GM21381 (cell line): Measurements from ENCODE around the gene BHLHE23.

Experiments
- ATAC-seq: cut with Tn5 transposase; IDR thresholded peaks from one replicate; pipeline ENCODE4 v1.9.1; 2021; ENCODE audit warnings: mild to moderate bottlenecking, moderate library complexity; ENCODE audit not compliant: unreplicated experiment

Gene BHLHE23

DNA sequence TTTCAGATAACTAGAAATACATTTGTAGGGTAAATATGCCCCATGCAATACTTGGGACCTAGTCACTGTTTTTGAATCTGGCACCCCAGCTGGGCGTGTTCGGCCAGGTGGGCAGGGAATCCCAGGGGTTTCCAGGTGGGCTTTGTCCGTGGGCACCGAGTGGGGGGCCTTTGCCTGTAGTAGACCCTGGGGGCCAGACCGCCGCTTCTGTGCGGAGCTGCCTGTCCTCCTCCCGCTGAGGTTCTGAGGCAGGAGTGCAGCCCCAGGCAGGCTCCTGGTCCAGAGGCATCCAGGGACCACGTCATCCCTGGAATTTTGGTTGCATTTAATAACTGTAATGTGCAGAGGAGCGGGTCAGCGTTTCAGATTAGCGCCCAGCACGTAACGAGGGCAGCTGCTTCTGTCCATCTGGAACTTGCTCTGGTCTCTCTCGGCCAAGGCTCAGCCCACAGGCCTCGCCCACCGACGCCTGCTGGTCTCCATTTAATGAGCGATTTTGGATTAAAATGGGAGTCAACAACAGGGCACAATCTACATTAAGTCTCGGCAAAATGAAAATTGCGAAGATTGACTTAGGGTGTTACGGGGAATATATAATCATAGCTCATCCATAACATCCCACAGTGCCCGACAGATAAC lies 12.8 kb downstream of the BHLHE23 start:
- ATAC-seq = no peak

DNA sequence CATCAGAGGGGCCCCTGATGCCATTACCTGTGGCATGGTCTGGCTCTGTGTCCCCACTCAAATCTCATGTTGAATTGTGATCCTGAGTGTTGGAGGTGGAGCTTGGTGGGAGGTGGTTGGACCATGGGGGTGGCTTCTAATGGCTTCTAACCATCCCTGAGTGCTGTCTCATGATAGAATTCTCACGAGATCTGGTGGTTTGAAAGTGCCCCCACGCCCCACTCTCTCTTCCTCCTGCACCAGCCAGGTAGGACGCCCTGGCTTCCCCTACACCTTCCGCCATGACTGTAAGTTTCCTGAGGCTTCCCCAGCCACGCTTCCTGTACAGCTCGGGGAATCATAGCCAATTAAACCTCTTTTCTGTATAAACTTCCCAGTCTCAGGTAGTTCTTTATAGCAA lies 14.9 kb downstream of the BHLHE23 start:
- ATAC-seq = no peak

DNA sequence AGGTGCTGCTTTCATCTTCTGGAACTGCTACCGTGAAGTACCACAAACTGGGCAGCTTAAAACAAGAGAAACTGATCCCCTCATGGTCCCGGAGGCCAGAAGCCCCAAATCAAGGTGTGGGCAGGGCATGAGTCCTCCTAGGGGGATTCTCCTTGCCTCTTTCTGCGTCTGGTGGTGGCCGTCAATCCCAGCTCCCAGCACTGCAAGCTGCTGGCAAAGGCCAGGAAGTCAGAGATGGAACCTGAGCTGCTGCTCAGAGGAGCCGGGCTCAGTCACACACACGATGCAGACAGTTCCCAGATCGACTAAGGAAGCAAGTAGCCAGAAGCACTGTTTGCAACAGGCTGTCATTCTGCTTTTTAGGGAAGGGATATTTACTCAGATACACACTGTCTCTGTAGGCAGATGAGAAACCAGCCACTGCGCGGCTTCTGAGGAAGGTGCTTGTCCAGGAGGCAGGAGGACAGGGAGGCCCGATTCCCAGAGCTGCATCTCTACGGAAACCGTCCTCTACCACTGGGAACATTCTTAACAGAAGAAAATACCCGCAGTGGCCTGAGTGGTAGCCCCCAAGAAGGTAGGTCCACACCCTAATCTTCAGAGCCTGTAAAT lies 15.5 kb downstream of the BHLHE23 start:
- ATAC-seq = no peak

DNA sequence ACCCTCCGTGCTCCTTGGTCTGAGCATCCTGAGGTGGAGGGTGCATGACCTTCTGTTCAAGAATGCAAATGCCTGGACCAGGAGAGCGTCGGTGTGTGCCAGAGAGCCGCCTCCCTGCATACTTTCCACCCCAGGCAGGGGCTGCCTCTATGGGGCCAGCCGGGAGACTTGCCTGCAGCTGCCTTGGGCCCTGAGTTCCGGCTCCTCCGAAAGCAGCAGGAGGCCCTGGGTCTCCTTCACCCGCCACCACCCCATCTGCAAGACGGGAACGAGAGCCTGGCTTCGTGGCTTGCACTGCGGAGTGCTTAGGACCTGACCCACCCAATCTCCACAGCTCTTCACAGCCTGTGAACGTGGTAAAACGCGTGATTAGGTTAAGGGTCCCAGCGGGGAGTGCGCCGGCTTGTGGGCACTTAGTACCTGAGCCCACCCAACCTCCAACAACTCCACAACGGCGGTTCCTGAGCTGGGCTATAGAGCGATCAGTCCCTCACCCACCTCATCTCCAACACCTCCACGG lies 16.4 kb downstream of the BHLHE23 start:
- ATAC-seq = no peak

DNA sequence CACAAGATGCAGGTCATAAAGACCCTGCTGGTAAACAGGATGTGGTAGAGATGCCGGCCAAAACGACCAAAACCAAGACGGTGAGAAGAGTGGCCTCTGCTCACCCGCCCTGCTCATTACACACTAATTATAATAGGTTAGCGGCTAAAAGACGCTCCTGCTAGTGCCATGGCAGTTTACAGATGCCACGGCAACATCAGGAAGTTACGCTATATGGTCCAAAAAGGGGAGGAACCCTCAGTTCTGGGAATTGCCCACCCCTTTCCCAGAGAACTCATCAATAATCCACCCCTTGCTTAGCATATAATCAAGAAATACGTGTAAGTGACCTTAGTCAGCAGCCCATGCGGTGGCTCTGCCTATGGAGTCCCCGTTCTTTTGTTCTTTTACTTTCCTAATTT lies 17.6 kb downstream of the BHLHE23 start:
- ATAC-seq = no peak

DNA sequence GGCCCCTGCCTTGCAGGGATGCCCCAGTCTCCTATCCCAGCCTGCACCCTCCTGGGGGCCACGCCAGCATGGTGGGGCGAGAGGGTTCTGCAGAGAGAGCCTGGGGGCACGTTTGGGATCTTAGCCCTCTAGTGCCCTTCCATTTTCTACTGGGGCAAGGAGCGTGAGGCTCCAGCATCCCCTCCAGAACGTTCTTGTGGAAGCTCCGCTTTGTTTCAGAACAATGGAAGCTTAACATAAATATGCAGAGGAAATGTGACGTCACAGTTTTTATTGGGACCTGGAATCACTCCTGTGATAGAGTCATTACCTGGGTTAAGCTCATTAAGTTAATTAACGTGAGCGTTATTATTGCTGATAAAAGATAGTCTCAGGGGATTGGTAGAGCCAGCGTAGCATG lies 19.6 kb downstream of the BHLHE23 start:
- ATAC-seq = no peak

DNA sequence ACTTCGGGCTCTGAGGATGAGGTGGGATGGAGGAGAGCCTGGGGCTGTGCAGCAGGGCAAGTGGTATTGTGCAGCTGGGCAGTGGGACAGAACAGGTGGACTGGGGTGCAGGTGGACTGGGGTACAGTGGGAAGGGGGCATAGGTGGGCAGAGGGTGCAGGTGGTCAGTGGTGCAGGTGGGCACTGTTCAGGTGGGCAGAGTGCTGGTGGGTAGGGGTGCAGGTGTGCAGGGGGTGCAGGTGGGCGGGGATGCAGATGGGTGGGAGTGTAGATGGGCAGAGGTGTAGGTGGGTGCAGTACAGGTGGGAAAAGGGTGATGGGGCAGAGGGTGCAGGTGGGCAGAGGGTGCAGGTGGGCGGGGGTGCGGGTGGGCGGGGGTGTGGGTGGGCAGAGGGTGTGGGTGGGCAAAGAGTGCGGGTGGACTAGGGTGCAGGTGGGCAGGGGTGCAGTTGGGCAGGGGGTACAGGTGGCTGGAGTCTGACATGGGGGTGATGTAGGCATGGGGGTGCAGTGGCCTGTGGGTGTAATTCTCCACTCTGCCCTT lies 20.4 kb downstream of the BHLHE23 start:
- no peak for ATAC-seq

DNA sequence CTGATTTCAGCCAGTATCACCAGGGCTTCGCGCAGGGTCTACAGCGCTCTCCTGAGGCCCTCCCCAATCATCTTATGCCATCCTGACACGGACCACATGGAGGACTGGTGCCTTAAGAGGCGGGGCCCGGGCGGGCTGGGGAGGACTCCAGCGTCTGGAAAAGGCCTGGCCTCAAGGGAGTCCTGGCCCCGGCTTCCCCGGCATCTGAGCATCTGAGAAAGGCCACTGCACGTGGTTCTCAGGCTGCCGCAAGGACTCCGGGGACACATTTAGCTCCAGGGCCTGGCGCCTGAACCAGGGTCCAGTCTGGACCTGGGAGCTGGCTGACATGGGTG lies 21.4 kb downstream of the BHLHE23 start:
- no peak for ATAC-seq

DNA sequence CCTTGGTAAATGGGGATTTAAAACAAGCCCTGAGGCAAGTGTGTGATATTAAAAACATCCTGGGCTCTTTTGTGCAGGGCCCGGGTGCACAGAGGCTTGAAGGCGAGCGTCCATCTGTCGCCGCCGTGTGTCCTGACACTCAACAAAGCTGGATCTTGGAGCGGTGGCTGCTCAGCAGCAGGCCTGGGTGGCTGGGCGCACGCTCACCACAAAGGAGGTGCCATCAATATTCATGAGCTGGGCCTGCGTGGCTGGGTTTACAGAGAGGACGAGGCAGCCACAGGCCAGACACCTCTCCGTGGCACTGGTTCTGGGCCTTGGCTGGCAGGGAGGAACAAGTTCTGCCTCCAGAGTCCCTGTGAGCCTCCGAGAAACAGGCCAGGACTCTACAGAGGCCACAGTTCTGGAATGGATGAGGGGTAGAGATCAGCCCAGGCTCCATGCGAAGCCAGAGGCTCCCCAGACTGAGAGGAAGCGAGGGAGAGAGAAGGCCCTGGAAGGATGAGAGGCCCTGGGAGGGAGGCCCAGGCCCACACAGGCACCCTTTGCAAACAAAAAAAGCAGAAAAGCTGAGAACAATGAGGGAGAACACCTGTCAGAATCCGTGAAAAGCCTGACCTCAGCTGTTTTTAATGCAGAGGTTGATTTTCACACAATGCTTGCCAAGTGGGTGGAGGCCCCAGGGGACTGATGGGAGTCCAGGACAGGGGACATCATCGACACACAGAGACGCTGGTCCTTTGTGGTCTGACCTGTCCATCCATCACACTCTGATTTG lies 21.9 kb downstream of the BHLHE23 start:
- ATAC-seq = no peak

DNA sequence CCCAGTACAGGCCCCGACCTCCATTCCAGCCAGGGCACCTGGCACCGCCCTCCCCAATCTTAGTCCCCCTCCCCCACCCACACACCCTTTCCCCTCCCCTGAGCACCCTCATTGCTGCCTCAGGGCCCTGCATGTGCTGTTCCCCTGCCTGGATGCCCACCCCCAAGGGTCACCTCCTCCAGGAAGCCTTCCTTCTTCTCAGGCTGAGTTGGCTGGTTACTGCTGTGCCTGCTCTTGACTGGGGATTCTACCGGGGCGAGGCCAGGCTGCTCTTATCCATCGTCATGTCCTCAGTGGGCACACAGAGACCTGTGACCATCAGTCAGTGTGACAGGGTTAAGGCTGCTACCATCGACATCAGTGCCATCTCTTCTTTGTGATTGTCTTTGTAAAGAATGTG lies 23.6 kb downstream of the BHLHE23 start:
- no peak for ATAC-seq

DNA sequence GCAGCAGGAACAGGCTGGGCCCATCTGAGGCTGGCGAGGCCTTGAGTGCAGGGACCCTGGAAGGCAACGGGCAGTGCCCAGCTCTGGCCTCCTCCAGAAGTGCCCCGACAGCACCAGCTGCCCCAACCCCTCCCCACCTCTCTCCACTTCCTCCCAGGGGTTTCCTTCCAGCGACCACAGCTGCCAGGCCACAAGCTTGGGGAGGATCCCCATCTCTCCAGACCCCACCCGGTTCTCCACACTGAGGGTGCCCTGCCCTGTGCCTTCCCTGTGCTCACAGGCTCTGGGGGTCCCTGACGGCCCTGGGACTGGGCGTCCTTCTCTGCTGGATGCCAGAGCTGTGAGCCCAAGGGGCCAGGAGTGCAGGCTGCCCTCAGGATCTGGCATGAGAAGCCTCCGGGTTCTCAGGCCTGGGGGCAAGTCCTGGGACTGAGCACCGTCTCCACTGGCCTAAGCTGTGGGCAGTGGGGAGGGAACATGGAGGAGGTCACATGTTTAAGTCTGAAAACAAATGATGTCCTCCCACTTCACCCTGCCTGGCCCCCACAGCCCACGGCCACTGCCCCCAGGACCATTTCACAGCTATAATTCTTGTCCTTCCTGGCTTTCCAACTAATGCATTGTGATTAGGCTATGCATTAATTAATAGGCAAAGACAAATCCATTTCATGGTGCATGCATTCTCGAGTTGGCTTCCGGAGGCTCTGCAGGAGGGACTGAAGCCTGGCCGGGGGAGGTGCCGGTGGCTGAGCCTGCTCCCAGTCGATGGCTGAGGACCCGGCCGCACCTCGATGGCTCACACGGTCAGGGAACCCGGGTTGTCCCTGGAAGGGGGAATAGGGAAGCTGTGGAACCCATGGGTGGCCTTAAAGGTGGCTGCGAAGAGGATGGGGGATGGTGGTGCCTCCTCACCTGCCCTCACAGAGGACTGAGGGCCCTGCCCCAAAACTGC lies 24.4 kb downstream of the BHLHE23 start:
- no peak for ATAC-seq

DNA sequence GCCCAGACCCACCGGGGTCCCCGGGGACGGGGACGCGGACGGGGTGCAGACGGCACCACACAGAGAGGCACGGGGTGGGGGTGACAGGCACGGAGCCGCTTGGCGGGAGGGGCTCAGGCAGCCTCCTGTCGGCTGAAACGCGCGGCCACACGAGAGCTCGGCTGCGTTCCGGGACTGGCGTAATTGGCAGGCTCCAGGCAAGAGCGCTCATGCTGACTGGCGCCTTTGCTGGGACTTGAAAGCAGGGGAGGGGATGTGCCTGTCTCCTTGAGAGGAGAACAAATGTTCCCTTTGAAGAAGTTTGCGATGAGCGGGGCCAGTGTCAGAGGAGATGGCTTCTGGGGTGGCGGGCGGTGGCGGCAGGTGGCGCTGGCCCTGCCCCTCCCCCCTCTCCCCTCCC lies 25.8 kb downstream of the BHLHE23 start:
- no peak for ATAC-seq

DNA sequence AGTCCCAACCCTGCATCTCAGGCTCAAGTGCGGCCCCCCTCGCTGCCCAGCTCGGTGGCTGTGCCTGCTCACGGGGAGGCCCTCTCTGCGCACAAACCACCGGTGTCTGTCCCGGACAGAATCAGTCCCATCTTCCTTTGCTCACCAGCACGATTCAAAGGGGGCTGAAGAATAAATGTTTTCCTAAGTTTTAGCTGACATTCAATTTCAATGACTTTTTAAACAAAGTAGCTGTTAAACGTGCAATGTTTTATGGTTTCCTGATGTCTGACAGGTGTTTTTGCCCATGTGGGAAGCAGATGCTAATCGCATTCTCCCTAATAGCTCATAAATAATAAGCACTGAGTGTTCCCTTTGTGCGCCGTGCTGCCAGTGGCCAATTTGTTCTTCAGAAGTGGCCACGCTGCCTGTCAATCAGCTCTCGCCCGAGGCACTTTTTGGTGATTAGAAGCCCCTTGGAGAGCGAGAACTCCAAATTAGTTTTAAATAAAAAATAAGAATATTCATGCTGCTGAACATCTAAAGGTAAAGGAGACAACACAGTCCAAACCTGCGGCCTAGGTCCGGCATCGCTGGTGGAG lies 26.3 kb downstream of the BHLHE23 start:
- no peak for ATAC-seq

DNA sequence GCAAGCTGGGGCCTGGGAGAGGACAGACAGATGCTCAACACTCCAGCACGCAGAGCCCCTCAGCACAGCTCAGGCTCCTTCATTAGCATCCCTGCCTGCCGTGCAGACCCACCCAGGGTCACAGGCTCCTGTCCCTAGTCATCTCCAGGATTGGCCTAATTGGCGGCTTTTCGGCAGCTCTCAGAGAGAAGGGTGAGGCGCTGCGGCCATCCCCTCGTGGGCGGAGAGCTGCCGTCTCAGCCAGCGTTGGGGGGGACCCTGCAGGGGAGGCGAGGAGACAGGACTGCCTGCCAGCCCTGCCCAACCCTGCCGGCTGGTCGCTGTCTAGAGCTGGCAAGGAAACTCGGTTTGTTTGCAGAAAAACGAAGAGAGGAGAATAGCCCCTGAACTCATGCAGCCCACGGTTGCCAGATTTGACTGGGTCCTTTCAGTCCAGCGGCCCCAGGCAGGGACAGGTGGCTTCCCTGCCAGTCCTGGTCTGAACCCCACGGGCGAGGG lies 26.8 kb downstream of the BHLHE23 start:
- ATAC-seq = no peak

DNA sequence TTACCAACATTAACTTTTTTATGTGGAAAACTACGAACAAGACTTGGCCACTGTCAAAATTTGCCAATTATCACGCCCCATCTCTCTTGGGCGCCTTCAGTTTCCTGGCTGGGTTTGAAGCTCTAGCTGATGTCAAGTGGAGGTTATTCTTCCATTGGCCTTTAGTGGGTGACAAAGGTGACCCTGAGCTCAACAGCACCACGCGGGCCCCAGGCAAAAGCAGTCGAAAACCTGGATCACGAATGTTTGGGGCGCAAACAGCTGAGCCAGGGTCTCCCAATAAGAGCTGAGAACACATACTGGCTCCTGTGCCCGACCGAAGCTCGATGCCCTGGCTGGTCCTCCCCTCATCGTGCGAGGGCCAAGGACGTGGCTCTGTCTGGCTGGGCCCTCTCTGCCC lies 27.5 kb downstream of the BHLHE23 start:
- ATAC-seq = no peak

DNA sequence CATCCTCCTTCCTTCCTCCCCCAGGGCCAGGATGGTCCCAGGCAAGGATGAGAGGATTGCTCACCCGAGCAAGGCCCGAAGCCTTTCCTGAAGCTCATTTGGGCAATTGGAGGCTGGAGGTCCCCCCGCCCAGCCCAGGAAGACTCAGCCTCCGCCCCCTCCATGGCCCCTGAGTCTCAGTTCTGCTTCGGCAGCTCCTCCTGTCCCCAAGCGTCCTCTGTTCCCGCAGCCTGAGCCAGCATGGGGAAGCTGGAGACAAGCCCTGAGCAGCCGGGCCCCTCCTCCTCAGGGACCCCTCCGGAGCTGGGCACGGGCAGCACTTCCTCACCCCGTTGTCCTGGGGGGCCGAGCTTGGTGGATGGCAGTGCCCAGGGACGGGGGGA lies 28.2 kb downstream of the BHLHE23 start:
- ATAC-seq = no peak

DNA sequence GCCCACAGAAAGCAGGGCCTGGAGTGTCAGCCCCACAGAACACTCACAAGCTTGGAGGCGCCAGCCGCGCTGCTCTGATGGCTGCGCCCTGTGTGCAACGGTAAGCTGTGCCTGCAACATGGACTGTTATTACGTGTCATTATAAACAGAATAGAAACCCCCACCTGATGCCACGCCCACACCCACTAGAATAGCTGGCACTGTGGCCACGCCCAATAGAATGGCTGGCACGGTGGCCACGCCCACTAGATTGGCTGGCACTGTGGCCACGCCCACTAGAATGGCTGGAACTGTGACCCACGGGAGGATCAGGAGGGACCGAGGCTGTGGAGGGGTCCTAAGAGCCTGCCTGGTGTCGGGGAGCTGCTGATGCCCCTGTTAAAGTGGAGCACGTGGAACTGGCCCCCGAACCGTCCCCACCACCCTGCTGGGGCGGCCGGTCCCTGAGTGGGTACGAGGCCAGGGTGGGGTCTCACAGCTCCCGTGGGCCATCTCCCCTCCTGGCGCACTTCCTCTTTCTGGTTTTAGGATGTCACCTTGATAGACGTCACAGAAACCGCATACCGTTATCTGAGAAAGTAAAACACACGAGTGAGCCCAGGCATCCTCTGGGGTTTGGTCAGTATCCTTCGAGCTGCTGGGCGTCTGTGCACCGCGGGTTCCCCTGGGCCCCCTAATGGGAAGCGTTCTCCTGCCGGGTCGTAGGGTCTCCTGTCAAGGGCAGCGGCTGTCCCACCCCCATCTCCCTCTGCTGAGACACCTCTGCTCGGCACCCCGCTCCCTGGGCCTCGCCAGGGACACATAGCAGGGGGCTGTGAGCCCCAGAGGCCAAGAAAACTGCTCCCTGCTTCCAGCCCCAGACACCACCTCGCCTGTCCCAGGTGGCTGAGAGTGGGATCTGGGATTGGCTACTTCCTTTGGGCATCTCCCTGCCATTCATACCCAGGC lies 28.9 kb downstream of the BHLHE23 start:
- peak; percentile 50 for ATAC-seq

DNA sequence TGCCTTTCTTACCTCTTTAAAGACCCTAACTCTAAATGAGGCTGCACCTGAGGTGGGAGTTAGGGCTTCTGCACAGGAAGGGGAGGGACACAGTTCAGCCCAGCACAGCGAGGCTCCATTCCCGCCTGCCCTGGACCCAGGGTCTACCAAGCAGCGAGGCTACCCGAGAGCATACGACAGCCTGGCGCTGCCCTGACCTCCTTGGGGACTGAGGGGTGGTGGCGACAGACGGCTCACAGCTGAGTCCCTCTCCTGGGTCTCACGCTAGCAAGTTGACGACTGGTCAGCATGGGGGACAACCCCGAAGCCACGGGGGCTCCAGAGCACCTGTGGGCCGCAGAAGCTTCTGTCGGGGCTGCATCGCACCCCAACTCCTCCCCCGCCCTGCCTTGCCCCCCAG lies 29.9 kb downstream of the BHLHE23 start:
- ATAC-seq = no peak

DNA sequence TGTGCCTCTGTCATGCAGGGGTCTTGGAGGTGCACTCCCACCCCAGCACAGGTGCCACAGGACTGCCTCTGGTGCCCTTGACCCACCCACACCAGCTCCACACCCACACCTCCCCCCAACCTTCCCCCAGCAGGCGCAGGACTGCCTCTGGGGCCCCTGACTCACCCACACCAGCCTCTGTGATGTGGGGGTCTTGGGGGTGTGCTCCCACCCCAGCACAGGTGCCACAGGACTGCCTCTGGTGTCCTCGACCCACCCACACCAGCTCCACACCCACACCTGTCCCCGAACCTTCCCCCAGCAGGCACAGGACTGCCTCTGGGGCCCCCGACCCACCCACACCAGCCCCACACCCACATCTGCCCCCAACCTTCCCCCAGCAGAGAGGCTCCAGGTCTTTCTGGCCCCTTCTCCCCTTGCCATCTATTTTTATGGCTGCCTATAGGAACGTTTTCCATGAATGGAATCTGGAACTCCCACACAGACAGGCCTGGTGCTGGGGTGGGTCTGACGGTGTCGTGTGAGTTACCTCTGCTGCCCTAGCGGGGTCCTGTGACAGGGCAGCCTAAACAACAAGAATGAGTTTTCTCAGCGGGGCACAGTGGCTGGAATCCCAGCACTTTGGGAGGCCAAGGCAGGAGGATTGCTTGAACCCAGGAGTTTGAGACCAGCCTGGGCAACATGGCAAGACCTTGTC lies 30.8 kb downstream of the BHLHE23 start:
- no peak for ATAC-seq
